HTR-8/SVneo (cell line): Measurements from ENCODE around the gene SMYD3.

Source experiments
- DNase-seq: peaks from one replicate; pipeline ENCODE4 v3.0.0; 2011; ENCODE audit warnings: low spot score, mixed read lengths; ENCODE audit not compliant: insufficient read length
- FAIRE-seq: peaks from 2 replicates; lab custom pipeline; 2011; peaks lifted over from hg19 to GRCh38; lab: Jason Lieb, UNC

The SMYD3 gene

GRCh38 chr1:245878585-245878984, 628.5 kb downstream of the SMYD3 start:
- no peak for FAIRE-seq
- DNase-seq = no peak

GRCh38 chr1:245877976-245878375, 629.1 kb downstream of the SMYD3 start:
- DNase-seq = no peak
- FAIRE-seq = no peak

GRCh38 chr1:245876586-245876985, 630.5 kb downstream of the SMYD3 start:
- FAIRE-seq (no peak), DNase-seq (no peak)

GRCh38 chr1:245875581-245876261, 631.4 kb downstream of the SMYD3 start:
- no peak for DNase-seq
- FAIRE-seq = no peak

- FAIRE-seq = no peak
- no peak for DNase-seq
Measured at GRCh38 chr1:245874942-245875580, 632.0 kb downstream of the SMYD3 start.

GRCh38 chr1:245873883-245874671, 633.0 kb downstream of the SMYD3 start:
- FAIRE-seq (no peak), DNase-seq (no peak)

- DNase-seq (no peak), FAIRE-seq (no peak)
Measured at GRCh38 chr1:245873068-245873467, 634.0 kb downstream of the SMYD3 start.

- DNase-seq = no peak
- FAIRE-seq = no peak
Measured at GRCh38 chr1:245872475-245872874, 634.6 kb downstream of the SMYD3 start.

GRCh38 chr1:245871915-245872314, 635.2 kb downstream of the SMYD3 start:
- FAIRE-seq = no peak
- no peak for DNase-seq

- DNase-seq = no peak
- FAIRE-seq = no peak
Measured at GRCh38 chr1:245871191-245871590, 635.9 kb downstream of the SMYD3 start.

GRCh38 chr1:245870698-245871097, 636.4 kb downstream of the SMYD3 start:
- FAIRE-seq (no peak), DNase-seq (no peak)

GRCh38 chr1:245869847-245870246, 637.2 kb downstream of the SMYD3 start:
- FAIRE-seq = no peak

GRCh38 chr1:245867738-245868137, 639.3 kb downstream of the SMYD3 start:
- DNase-seq = no peak
- no peak for FAIRE-seq

More at GRCh38 chr1:245869847-245870246, 637.2 kb downstream of the SMYD3 start:
- DNase-seq = no peak

- DNase-seq = no peak
- FAIRE-seq = no peak
Measured at GRCh38 chr1:245864872-245865271, 642.2 kb downstream of the SMYD3 start.

- FAIRE-seq = no peak
- no peak for DNase-seq
Measured at GRCh38 chr1:245863566-245864184, 643.4 kb downstream of the SMYD3 start.

- FAIRE-seq = no peak
- DNase-seq = no peak
Measured at GRCh38 chr1:245862812-245863540, 644.1 kb downstream of the SMYD3 start.

GRCh38 chr1:245860657-245861544, 646.2 kb downstream of the SMYD3 start:
- no peak for FAIRE-seq
- no peak for DNase-seq

- DNase-seq (no peak), FAIRE-seq (no peak)
Measured at GRCh38 chr1:245859493-245860114, 647.5 kb downstream of the SMYD3 start.
